BLaER1 (cell line): ENCODE data around the gene AKAP6.

ENCODE experiments used
- H3K27ac ChIP-seq: shearing (Covaris generic); formaldehyde crosslinking; 2 replicates; pipeline ENCODE4 v1.8.1; 2022
- H3K27me3 ChIP-seq: shearing (Covaris generic); formaldehyde crosslinking; 2 replicates; pipeline ENCODE4 v1.8.1; 2022
- H3K36me3 ChIP-seq: shearing (Covaris generic); formaldehyde crosslinking; 2 replicates; pipeline ENCODE4 v1.8.1; 2022
- H3K4me1 ChIP-seq: shearing (Covaris generic); formaldehyde crosslinking; 2 replicates; pipeline ENCODE4 v1.8.1; 2022
- H3K4me2 ChIP-seq: shearing (Covaris generic); formaldehyde crosslinking; 2 replicates; pipeline ENCODE4 v1.8.1; 2022
- H3K4me3 ChIP-seq: shearing (Covaris generic); formaldehyde crosslinking; 2 replicates; pipeline ENCODE4 v1.8.1; 2022
- H3K9ac ChIP-seq: shearing (Covaris generic); formaldehyde crosslinking; 2 replicates; pipeline ENCODE4 v1.8.1; 2022
- H3K9me3 ChIP-seq: shearing (Covaris generic); formaldehyde crosslinking; 2 replicates; pipeline ENCODE4 v1.8.1; 2022
- H4K20me1 ChIP-seq: shearing (Covaris generic); formaldehyde crosslinking; 2 replicates; pipeline ENCODE4 v1.8.1; 2022
- Cebpa-rat ChIP-seq: shearing (Covaris generic); IDR thresholded peaks from 2 replicates; pipeline ENCODE4 v1.8.1; 2022

AKAP6 gene

GRCh38 chr14:32602699-32603098, 273.6 kb downstream of the AKAP6 start:
- Histone ChIP-seq H3K4me2 (no peak overlapping the region), H3K4me3 (no peak overlapping the region), H3K27ac (no peak overlapping the region)

DNA sequence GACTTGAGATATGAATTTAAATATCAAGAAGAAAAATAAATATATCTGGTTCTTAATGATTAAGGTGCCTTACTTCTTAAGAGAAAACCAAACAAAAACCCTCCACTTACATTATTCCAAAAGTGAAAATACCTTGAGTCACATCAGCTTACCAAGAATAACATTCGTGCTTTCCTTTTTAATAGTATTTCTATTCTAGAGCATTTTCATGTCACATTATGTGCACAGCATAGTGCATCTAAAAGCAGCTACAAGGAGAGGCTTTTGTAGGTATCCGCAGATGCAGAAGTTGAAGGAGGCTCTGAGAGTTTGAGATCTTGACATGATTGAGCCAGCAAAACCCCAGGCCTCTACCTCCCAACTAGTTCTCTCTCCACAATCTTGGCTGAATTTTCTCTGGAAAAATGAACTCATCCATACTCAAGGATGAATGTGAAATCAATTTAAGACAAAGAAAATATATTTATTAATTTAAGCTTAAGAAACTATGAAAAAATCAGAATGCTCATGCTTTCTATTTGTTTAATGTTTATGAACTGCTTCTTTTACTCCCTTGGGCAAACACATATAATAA, 275.0 kb downstream of the AKAP6 start:
- no peak for TF ChIP-seq Cebpa-rat
- no peak overlapping the region for H3K27ac ChIP-seq
- no peaks in the 10 kb centered on the region for H3K36me3 ChIP-seq
- H4K20me1 ChIP-seq = no peaks in the 10 kb centered on the region
- no peaks in the 10 kb centered on the region for H3K27me3 ChIP-seq
- H3K4me1 ChIP-seq = no peaks in the 10 kb centered on the region
- H3K9me3 ChIP-seq = no peaks in the 10 kb centered on the region
- no peak overlapping the region for H3K9ac ChIP-seq
- no peak overlapping the region for H3K4me3 ChIP-seq
- H3K4me2 ChIP-seq = no peak overlapping the region

More at GRCh38 chr14:32602699-32603098, 273.6 kb downstream of the AKAP6 start:
- Histone ChIP-seq H4K20me1 (no peaks in the 10 kb centered on the region), H3K9ac (no peak overlapping the region), H3K27me3 (no peaks in the 10 kb centered on the region), H3K36me3 (no peaks in the 10 kb centered on the region), H3K9me3 (no peaks in the 10 kb centered on the region), H3K4me1 (no peaks in the 10 kb centered on the region)
- TF ChIP-seq Cebpa-rat = no peak

DNA sequence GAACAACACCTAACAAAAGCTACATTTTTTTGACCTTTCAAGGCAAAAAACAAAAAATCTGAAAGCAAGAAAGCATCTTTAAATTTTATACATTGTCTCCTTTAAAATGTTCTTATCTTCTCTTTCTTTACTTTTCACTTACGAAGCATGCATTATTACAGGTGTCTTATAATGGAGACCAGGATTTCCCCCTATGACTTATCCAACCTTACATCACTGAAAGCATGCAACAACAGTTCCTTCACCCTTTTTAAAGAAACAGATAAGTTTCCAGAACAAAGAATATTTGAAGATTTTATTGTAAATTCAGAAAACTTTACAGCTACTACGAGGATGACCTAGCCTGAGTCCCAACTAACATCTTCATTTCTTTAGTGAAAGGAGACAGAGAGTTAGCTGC, 277.2 kb downstream of the AKAP6 start:
- H3K9me3 ChIP-seq = no peaks in the 10 kb centered on the region
- no peaks in the 10 kb centered on the region for H4K20me1 ChIP-seq
- no peaks in the 10 kb centered on the region for H3K36me3 ChIP-seq
- H3K4me3 ChIP-seq = no peak overlapping the region
- no peak overlapping the region for H3K27ac ChIP-seq
- H3K27me3 ChIP-seq = no peaks in the 10 kb centered on the region
- H3K4me1 ChIP-seq = no peaks in the 10 kb centered on the region
- H3K9ac ChIP-seq = no peak overlapping the region
- H3K4me2 ChIP-seq = no peak overlapping the region
- no peak for TF ChIP-seq Cebpa-rat

GRCh38 chr14:32607399-32607798, 278.3 kb downstream of the AKAP6 start:
- Histone ChIP-seq H3K9ac (no peak overlapping the region), H3K4me1 (no peaks in the 10 kb centered on the region)

GRCh38 chr14:32608857-32609256, 279.8 kb downstream of the AKAP6 start:
- H3K4me3 ChIP-seq = no peak overlapping the region
- no peak for TF ChIP-seq Cebpa-rat

More at GRCh38 chr14:32607399-32607798, 278.3 kb downstream of the AKAP6 start:
- Histone ChIP-seq H3K9me3 (no peaks in the 10 kb centered on the region), H4K20me1 (no peaks in the 10 kb centered on the region), H3K4me2 (no peak overlapping the region), H3K4me3 (no peak overlapping the region), H3K27ac (no peak overlapping the region), H3K27me3 (no peaks in the 10 kb centered on the region), H3K36me3 (no peaks in the 10 kb centered on the region)
- no peak for TF ChIP-seq Cebpa-rat

DNA sequence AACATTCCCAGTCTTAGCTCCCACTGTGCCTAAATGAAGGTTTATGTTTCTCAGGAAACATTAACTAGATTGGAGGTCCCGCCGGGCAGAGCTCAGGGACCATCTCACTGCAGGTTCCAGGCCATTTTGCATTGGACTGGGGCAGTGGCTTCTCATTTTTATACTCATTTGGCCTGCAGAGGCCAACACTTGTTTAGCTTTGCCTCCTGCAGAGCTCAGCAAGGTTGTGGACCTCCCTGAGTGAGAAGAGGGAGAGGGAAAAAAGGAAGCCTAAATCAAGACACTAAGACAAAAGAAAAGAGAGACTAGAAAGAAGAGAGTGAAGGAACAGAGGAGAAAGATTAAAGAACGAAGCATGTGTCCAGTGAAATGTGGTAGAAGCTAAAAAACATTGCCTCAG, 280.3 kb downstream of the AKAP6 start:
- no peak overlapping the region for H3K27ac ChIP-seq
- H4K20me1 ChIP-seq = no peaks in the 10 kb centered on the region
- TF ChIP-seq Cebpa-rat = no peak

More at GRCh38 chr14:32608857-32609256, 279.8 kb downstream of the AKAP6 start:
- Histone ChIP-seq H3K4me2 (no peak overlapping the region), H3K27ac (no peak overlapping the region), H3K36me3 (no peaks in the 10 kb centered on the region), H4K20me1 (no peaks in the 10 kb centered on the region), H3K4me1 (no peaks in the 10 kb centered on the region), H3K9ac (no peak overlapping the region), H3K9me3 (no peaks in the 10 kb centered on the region), H3K27me3 (no peaks in the 10 kb centered on the region)

DNA sequence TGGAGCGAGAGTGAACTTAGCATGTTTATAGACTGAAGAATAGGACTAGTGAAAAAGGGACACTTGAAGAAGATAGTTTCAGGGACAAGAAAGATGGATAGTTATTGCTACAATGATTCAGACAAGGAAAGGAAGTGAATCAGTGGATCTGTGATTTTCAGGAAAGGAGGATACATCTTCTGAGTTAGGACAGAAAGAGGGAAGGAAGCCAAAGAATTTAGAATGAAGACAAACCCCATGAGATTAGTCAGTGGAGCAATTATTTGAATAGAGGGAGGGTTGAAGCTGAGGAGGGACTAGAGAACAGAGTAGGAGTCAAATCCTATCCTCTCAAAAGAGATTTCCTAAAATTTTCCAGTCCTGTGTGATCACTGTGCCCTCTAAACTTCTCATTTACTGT, 282.7 kb downstream of the AKAP6 start:
- Histone ChIP-seq H3K9me3 (no peaks in the 10 kb centered on the region), H3K36me3 (no peaks in the 10 kb centered on the region), H3K27me3 (no peaks in the 10 kb centered on the region), H3K4me2 (no peak overlapping the region), H3K4me3 (no peak overlapping the region), H3K4me1 (no peaks in the 10 kb centered on the region), H3K27ac (no peak overlapping the region), H3K9ac (no peak overlapping the region), H4K20me1 (no peaks in the 10 kb centered on the region)
- no peak for TF ChIP-seq Cebpa-rat

More for the DNA sequence above, 280.3 kb downstream of the AKAP6 start:
- no peaks in the 10 kb centered on the region for H3K27me3 ChIP-seq
- no peak overlapping the region for H3K4me3 ChIP-seq
- no peaks in the 10 kb centered on the region for H3K9me3 ChIP-seq
- no peaks in the 10 kb centered on the region for H3K4me1 ChIP-seq
- H3K9ac ChIP-seq = no peak overlapping the region
- H3K4me2 ChIP-seq = no peak overlapping the region
- no peaks in the 10 kb centered on the region for H3K36me3 ChIP-seq

DNA sequence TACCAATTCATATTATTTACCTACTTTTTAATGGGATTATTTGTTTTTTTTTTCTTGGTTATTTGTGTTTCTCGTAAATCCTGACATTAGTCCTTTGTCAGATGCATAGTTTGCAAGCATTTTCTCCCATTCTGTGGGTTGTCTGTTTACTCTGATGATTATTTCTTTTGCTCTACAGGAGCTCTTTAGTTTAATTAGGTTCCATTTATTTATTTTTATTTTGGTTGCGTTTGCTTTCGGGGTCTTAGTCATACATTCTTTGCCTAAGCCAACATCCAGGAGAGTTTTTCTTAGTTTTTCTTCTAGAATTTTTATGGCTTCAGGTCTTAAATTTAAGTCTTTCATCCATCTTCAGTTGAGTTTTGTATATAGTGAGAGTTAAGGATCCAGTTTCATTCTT, 289.9 kb downstream of the AKAP6 start:
- Histone ChIP-seq H3K9ac (no peak overlapping the region), H3K27me3 (no peaks in the 10 kb centered on the region), H3K4me1 (no peaks in the 10 kb centered on the region), H3K27ac (no peak overlapping the region), H3K9me3 (no peaks in the 10 kb centered on the region), H3K4me2 (no peak overlapping the region), H3K36me3 (no peaks in the 10 kb centered on the region), H4K20me1 (no peaks in the 10 kb centered on the region), H3K4me3 (no peak overlapping the region)
- no peak for TF ChIP-seq Cebpa-rat

- no peaks in the 10 kb centered on the region for H3K9me3 ChIP-seq
- TF ChIP-seq Cebpa-rat = no peak
- no peaks in the 10 kb centered on the region for H3K27me3 ChIP-seq
- H4K20me1 ChIP-seq = no peaks in the 10 kb centered on the region
- H3K4me1 ChIP-seq = no peaks in the 10 kb centered on the region
- H3K36me3 ChIP-seq = no peaks in the 10 kb centered on the region
- no peak overlapping the region for H3K9ac ChIP-seq
- H3K4me2 ChIP-seq = no peak overlapping the region
- H3K27ac ChIP-seq = no peak overlapping the region
- H3K4me3 ChIP-seq = no peak overlapping the region
Measured at GRCh38 chr14:32620303-32620702, 291.2 kb downstream of the AKAP6 start.

GRCh38 chr14:32620724-32621123, 291.6 kb downstream of the AKAP6 start:
- Histone ChIP-seq H3K4me3 (no peak overlapping the region), H3K4me2 (no peak overlapping the region), H4K20me1 (no peaks in the 10 kb centered on the region), H3K9ac (no peak overlapping the region), H3K4me1 (no peaks in the 10 kb centered on the region), H3K36me3 (no peaks in the 10 kb centered on the region), H3K27me3 (no peaks in the 10 kb centered on the region), H3K9me3 (no peaks in the 10 kb centered on the region), H3K27ac (no peak overlapping the region)
- TF ChIP-seq Cebpa-rat = no peak

GRCh38 chr14:32621585-32621984, 292.5 kb downstream of the AKAP6 start:
- no peak overlapping the region for H3K4me3 ChIP-seq

More at GRCh38 chr14:32621585-32621984, 292.5 kb downstream of the AKAP6 start:
- H3K9me3 ChIP-seq = no peaks in the 10 kb centered on the region
- no peak overlapping the region for H3K27ac ChIP-seq
- H3K27me3 ChIP-seq = no peaks in the 10 kb centered on the region
- no peak overlapping the region for H3K4me2 ChIP-seq
- no peak for TF ChIP-seq Cebpa-rat
- H3K36me3 ChIP-seq = no peaks in the 10 kb centered on the region
- no peaks in the 10 kb centered on the region for H3K4me1 ChIP-seq
- H4K20me1 ChIP-seq = no peaks in the 10 kb centered on the region
- no peak overlapping the region for H3K9ac ChIP-seq
